ENCODE data around the gene ABHD2.

GRCh38 chr15:89088605-89089315 lies 504 bp downstream of the ABHD2 start:
- TF ChIP-seq, protein P1, sequence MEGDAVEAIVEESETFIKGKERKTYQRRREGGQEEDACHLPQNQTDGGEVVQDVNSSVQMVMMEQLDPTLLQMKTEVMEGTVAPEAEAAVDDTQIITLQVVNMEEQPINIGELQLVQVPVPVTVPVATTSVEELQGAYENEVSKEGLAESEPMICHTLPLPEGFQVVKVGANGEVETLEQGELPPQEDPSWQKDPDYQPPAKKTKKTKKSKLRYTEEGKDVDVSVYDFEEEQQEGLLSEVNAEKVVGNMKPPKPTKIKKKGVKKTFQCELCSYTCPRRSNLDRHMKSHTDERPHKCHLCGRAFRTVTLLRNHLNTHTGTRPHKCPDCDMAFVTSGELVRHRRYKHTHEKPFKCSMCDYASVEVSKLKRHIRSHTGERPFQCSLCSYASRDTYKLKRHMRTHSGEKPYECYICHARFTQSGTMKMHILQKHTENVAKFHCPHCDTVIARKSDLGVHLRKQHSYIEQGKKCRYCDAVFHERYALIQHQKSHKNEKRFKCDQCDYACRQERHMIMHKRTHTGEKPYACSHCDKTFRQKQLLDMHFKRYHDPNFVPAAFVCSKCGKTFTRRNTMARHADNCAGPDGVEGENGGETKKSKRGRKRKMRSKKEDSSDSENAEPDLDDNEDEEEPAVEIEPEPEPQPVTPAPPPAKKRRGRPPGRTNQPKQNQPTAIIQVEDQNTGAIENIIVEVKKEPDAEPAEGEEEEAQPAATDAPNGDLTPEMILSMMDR (tag by site-specific recombination; IDR thresholded peaks at IDR 0.05), result no peak
- TF ChIP-seq KLF16 (tag by site-specific recombination; IDR thresholded peaks at IDR 0.05) (no peak), ZNF221 (tag by site-specific recombination; IDR thresholded peaks at IDR 0.05; ENCODE audit: borderline replicate concordance) (no peak), ZSCAN23 (tag by site-specific recombination; IDR thresholded peaks at IDR 0.05) (no peak)

Measured in HEK293 (cell line).